Stomach (tissue), 9 donors: Measurements from ENCODE around the gene KDM8. TPM values are rescaled to one million over a fixed set of nuclear protein-coding genes. Genes with fewer than 3 reads are reported as not detected.

ENCODE experiments used
- DNase-seq, 2 donors: peaks; one replicate each; pipeline versions ENCODE4 v3.0.0 to v3.0.0-alpha.2; 2013 to 2019
- H3K27ac ChIP-seq, 5 donors: fragments of 200-600 bp in 4 of 5; sonication (generic) in 4 of 5; one replicate each; pipeline ENCODE4 v1.5.1; 2013 to 2019; ENCODE audit warnings: mild to moderate bottlenecking in 1 of 5, moderate library complexity in 1 of 5
- H3K27me3 ChIP-seq, 3 donors: fragments of 200-600 bp; sonication (generic); one replicate each; pipeline ENCODE4 v1.5.1; 2017 to 2019; ENCODE audit warnings: mixed run types in 1 of 3
- H3K36me3 ChIP-seq, 4 donors: fragments of 200-600 bp; sonication (generic); 1 replicate in 3 of 4; 2 replicates in 1 of 4; pipeline ENCODE4 v1.5.1; 2016 to 2019
- H3K4me1 ChIP-seq, 4 donors: fragments of 200-600 bp; sonication (generic); one replicate each; pipeline ENCODE4 v1.5.1; 2016 to 2019
- H3K4me3 ChIP-seq, 4 donors: fragments of 200-600 bp; sonication (generic) in 3 of 4; one replicate each; pipeline ENCODE4 v1.5.1; 2016 to 2019; ENCODE audit warnings: mild to moderate bottlenecking in 1 of 4
- H3K9me3 ChIP-seq, 4 donors: fragments of 200-600 bp; sonication (generic); one replicate each; pipeline ENCODE4 v1.5.1; 2016 to 2019
- CTCF ChIP-seq, 7 experiments: fragments of 450-650 bp in 4 of 7; fragments of 200-600 bp in 3 of 7; sonication (generic) in 3 of 7; IDR thresholded peaks; one replicate each; pipeline ENCODE4 v1.5.1; 2016 to 2019; ENCODE audit warnings: antibody characterized with exemption in 7 of 7, control low read depth in 2 of 7, mild to moderate bottlenecking in 1 of 7
- EP300 ChIP-seq: sonication (generic); formaldehyde crosslinking; IDR thresholded peaks from one replicate; pipeline ENCODE4 v1.6.1; 2017; ENCODE audit warnings: antibody characterized with exemption
- POLR2A ChIP-seq, 4 donors: fragments of 450-650 bp; IDR thresholded peaks; one replicate each; pipeline ENCODE4 v1.6.1; 2016; ENCODE audit warnings: antibody characterized with exemption in 4 of 4, control low read depth in 2 of 4, mild to moderate bottlenecking in 1 of 4, moderate library complexity in 1 of 4
- POLR2AphosphoS5 ChIP-seq, 3 donors: sonication (generic); formaldehyde crosslinking; IDR thresholded peaks; one replicate each; pipeline ENCODE4 v1.6.1; 2016; ENCODE audit warnings: antibody characterized with exemption in 3 of 3
- WGBS, 5 donors: extraction: QIAGEN DNeasy Blood & Tissue Kit in 3 of 5; methylation state at CpG; one replicate each; pipeline versions ENCODE4 v1.1.5 to v1.1.7; 2013 to 2018; 5-methylcytosine and 5-hydroxymethylcytosine counted together
- intact Hi-C: fragments of 100-400 bp; cut with DNase I; formaldehyde crosslinking; loops from one replicate; pipeline ENCODE4 v1.15.1; 2023; ENCODE audit warnings: low total_unique reads
- polyA plus RNA-seq, 3 donors: library from polyadenylated mRNA; stranded (reverse); fragments of 200-250 nt; gene quantifications; one replicate each; pipeline ENCODE4 v1.2.3, GENCODE V29; 2013
- total RNA-seq, 5 donors: library from RNA; depleted of rRNA; stranded (reverse); fragments of >200 nt; gene quantifications; one replicate each; pipeline versions ENCODE4 v1.1.0 to v1.2.3, GENCODE V29; 2014 to 2016
- donor health status: healthy with polysubstance abuse.
- donor health status: Bipolar disorder and iron deficiency.
- donor health status: healthy.

KDM8 gene
- total and polyA plus RNA-seq, 8 donors, result 1.4 to 58.3 (median 2.9) TPM

GRCh38 chr16:27222249-27223225 is 19.2 kb downstream of the KDM8 start:
- H3K27me3 ChIP-seq, result no peaks in the 10 kb centered on the region
- peak overlapping the region; percentile 52 to 83 (median 73) for H3K27ac ChIP-seq
- H3K36me3 ChIP-seq, result peaks cover 0 to 58% (median 52%) of the 10 kb centered on the region in 4 donors
- intact Hi-C loops, result no loop called here
- peak; percentile 38 to 58 for DNase-seq
- H3K9me3 ChIP-seq, result no peaks in the 10 kb centered on the region
- no peak for TF ChIP-seq CTCF (IDR thresholded peaks at IDR 0.05)
- peak; percentile 36 to 80 (median 71) for TF ChIP-seq POLR2AphosphoS5 (IDR thresholded peaks at IDR 0.05)
- TF ChIP-seq EP300, result peak; percentile 66
- TF ChIP-seq POLR2A (IDR thresholded peaks at IDR 0.05), result no peak
- H3K4me1 ChIP-seq, result peaks cover 28 to 43% (median 38%) of the 10 kb centered on the region in 4 donors
- 50 to 58% (median 57%) methylated on average over 19 to 30 of the region's 30 CpGs for WGBS, 5 donors
- no peak overlapping the region for H3K4me3 ChIP-seq

GRCh38 chr16:27223226-27223610 is 19.9 kb downstream of the KDM8 start:
- DNase-seq, result no peak
- Histone ChIP-seq H3K4me3 (no peak overlapping the region), H3K27me3 (no peaks in the 10 kb centered on the region), H3K4me1 (peaks cover 28 to 43% (median 38%) of the 10 kb centered on the region in 4 donors), H3K27ac (peak overlapping the region in 4 of 5 donors; percentile 73 to 83 (median 76)), H3K9me3 (no peaks in the 10 kb centered on the region), H3K36me3 (peaks cover 0 to 52% (median 47%) of the 10 kb centered on the region in 4 donors)
- no peak for TF ChIP-seq EP300
- no peak for TF ChIP-seq POLR2AphosphoS5 (IDR thresholded peaks at IDR 0.05)
- TF ChIP-seq POLR2A (IDR thresholded peaks at IDR 0.05), result no peak
- no peak for TF ChIP-seq CTCF (IDR thresholded peaks at IDR 0.05)
- WGBS, 5 donors, result 71 to 83% (median 80%) methylated on average over 1 to 8 of the region's 8 CpGs
- intact Hi-C loops, result no loop called here

- Histone ChIP-seq H3K9me3 (no peaks in the 10 kb centered on the region), H3K27me3 (no peaks in the 10 kb centered on the region), H3K4me1 (peaks cover 28 to 44% (median 38%) of the 10 kb centered on the region in 4 donors), H3K27ac (peak overlapping the region in 3 of 5 donors; percentile 73 to 83 (median 78)), H3K36me3 (peaks cover 0 to 47% (median 44%) of the 10 kb centered on the region in 4 donors), H3K4me3 (no peak overlapping the region)
- 80 to 87% (median 86%) methylated on average over 5 to 6 of the region's 6 CpGs for WGBS, 5 donors
- TF ChIP-seq EP300, result no peak
- TF ChIP-seq POLR2A (IDR thresholded peaks at IDR 0.05), result no peak
- TF ChIP-seq POLR2AphosphoS5 (IDR thresholded peaks at IDR 0.05), result no peak
- TF ChIP-seq CTCF (IDR thresholded peaks at IDR 0.05), result no peak
- intact Hi-C loops, result no loop called here
- DNase-seq, result no peak
These were observed 20.4 kb downstream of the KDM8 start for GRCh38 chr16:27223701-27224100.

GRCh38 chr16:27224271-27224737 is 21.0 kb downstream of the KDM8 start:
- WGBS, 5 donors, result 92 to 99% (median 96%) methylated on average over 10 to 14 of the region's 14 CpGs
- H3K4me1 ChIP-seq, result peaks cover 28 to 50% (median 38%) of the 10 kb centered on the region in 4 donors
- H3K27ac ChIP-seq, result peak overlapping the region in 2 of 5 donors; percentile 73 to 83
- intact Hi-C loops, result no loop called here
- no peak for TF ChIP-seq CTCF (IDR thresholded peaks at IDR 0.05)
- no peak for TF ChIP-seq EP300
- no peak for TF ChIP-seq POLR2AphosphoS5 (IDR thresholded peaks at IDR 0.05)
- no peak for TF ChIP-seq POLR2A (IDR thresholded peaks at IDR 0.05)
- no peak for DNase-seq
- no peaks in the 10 kb centered on the region for H3K27me3 ChIP-seq
- no peak overlapping the region for H3K4me3 ChIP-seq
- H3K9me3 ChIP-seq, result no peaks in the 10 kb centered on the region
- peaks cover 0 to 41% (median 38%) of the 10 kb centered on the region in 4 donors for H3K36me3 ChIP-seq
